Measurements from ENCODE around the gene NGDN.

The NGDN gene

GRCh38 chr14:23430723-23431085, 38.8 kb upstream of the NGDN start:
- DNase-seq (ENCODE audit: low read depth): peak; percentile 6
- no peak overlapping the region for H3K4me3 ChIP-seq (ENCODE audit: low read length)

GRCh38 chr14:23431486-23431885, 38.0 kb upstream of the NGDN start:
- DNase-seq (ENCODE audit: low read depth): no peak
- no peak for TF ChIP-seq CTCF (conservative IDR thresholded peaks at IDR 0.05; ENCODE audit: low read length)
- H3K4me3 ChIP-seq (ENCODE audit: low read length): no peak overlapping the region

More at GRCh38 chr14:23430723-23431085, 38.8 kb upstream of the NGDN start:
- no peak for TF ChIP-seq CTCF (conservative IDR thresholded peaks at IDR 0.05; ENCODE audit: low read length)

GRCh38 chr14:23432102-23432925, 37.2 kb upstream of the NGDN start:
- H3K4me3 ChIP-seq (ENCODE audit: low read length): no peak overlapping the region
- no peak for DNase-seq (ENCODE audit: low read depth)
- TF ChIP-seq CTCF (conservative IDR thresholded peaks at IDR 0.05; ENCODE audit: low read length): no peak

GRCh38 chr14:23432946-23433345, 36.6 kb upstream of the NGDN start:
- no peak for DNase-seq (ENCODE audit: low read depth)
- TF ChIP-seq CTCF (conservative IDR thresholded peaks at IDR 0.05; ENCODE audit: low read length): no peak
- H3K4me3 ChIP-seq (ENCODE audit: low read length): no peak overlapping the region

GRCh38 chr14:23433457-23433856, 36.0 kb upstream of the NGDN start:
- DNase-seq (ENCODE audit: low read depth): no peak
- H3K4me3 ChIP-seq (ENCODE audit: low read length): no peak overlapping the region
- TF ChIP-seq CTCF (conservative IDR thresholded peaks at IDR 0.05; ENCODE audit: low read length): no peak

GRCh38 chr14:23434488-23435222, 34.8 kb upstream of the NGDN start:
- no peak for DNase-seq (ENCODE audit: low read depth)
- H3K4me3 ChIP-seq (ENCODE audit: low read length): no peak overlapping the region
- TF ChIP-seq CTCF (conservative IDR thresholded peaks at IDR 0.05; ENCODE audit: low read length): no peak

Measured in AG10803 (cell line).